Left renal cortex interstitium (tissue), 4 donors: Measurements from ENCODE around the gene AP2M1. TPM values are rescaled to one million over a fixed set of nuclear protein-coding genes. Genes with fewer than 3 reads are reported as not detected.
"Not testable (repeated sequence)": the region's sequence is repeated elsewhere in the genome, so short reads cannot be mapped to it uniquely, and the experiment has no call there.

Experiments
- DNase-seq, 4 donors: peaks; one replicate each; pipeline ENCODE4 v3.0.0-alpha.2; 2013; ENCODE audit warnings: low read depth in 4 of 4, low spot score in 2 of 4, missing footprints in 1 of 4
- polyA plus RNA-seq, 4 donors: library from polyadenylated mRNA; unstranded; fragments of 120-200 nt; gene quantifications; one replicate each; pipeline ENCODE4 v1.2.1, GENCODE V29; 2013; ENCODE audit not compliant: insufficient read length in 4 of 4

AP2M1 gene
- polyA plus RNA-seq, 4 donors, result 337 to 397 (median 345) TPM

DNA sequence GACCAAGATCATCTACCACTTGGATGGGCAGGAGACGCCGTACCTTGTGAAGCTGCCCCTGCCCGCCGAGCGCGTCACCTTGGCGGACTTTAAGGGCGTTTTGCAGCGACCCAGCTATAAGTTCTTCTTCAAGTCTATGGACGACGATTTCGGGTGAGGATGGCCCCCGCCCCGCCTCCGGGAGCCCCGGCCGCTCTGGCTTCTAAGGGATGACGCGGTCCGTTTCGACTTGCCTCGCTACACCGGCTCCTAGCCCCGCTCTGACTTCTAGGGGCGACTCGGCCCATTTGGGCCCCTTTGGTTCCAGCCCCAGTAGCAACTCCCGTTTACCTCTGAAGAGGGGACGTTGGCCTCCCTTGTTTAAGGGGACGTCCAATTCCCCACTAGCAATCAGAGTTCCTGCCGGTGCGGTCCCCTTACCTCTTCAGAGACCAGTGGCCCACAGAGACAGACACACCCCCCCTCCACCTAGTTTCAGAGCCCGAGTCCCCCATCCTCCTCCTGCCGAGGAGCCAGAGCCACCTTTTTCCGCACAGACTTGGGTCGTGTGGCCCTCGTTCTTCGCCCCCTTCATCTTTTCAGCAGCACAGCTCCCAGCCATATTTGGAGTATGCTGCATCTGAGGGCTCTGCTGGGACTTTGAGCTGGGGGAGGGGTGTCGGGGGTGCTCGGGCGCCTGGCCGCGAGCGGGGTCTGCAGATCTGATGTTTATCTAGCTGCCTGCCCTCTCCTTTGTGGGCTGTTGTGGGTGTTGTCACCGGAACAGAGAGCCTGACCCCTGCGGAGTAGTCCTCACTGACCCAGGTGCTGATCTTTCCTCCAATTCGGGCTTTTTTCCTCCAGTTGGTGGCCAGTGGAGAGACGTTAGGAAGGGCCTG, 18.8 kb upstream of the AP2M1 start:
- no peak for DNase-seq

DNA sequence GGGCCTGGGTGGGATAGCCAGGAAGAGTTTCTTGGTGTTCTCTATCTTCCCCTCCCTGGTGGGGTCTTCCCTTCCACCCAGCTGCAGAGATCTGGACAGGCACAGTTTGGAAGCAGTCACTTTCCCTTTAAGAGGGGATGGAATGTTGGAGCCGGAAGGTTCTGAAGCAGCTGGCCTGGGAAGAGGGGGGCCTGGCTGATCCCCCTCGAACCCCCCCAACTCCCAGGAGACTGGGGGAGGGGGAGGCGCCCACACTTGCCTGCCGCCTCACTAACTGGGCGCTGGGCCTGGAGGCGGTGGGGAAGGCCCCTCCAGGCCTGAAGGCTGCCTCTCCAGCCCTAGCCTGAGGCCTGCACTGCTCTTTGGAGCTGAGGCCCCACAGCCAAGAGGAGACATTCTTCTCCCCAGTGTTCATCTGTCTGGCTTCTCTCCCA, 18.1 kb upstream of the AP2M1 start:
- DNase-seq, result peak in 1 of 4 donors; percentile 57

DNA sequence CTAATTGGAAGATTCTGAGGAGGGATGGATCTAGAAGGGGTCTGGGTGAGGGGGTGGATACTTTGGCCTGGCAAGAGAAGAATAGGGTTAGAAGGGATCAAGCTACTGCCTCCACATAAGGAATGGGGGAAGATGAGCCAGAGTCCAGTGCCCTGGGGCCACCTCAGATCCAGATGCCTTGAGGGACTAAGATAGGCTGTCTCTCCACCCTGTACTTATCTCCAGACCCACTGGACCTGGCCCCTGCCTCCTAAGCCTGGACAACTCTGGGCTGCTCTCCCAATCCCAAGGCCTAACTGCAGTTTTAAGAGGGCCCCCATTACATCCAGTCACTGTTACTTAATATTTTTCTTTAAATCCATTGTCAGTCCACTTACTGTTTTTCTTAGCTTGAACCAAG, 17.4 kb upstream of the AP2M1 start:
- DNase-seq, result no peak

DNA sequence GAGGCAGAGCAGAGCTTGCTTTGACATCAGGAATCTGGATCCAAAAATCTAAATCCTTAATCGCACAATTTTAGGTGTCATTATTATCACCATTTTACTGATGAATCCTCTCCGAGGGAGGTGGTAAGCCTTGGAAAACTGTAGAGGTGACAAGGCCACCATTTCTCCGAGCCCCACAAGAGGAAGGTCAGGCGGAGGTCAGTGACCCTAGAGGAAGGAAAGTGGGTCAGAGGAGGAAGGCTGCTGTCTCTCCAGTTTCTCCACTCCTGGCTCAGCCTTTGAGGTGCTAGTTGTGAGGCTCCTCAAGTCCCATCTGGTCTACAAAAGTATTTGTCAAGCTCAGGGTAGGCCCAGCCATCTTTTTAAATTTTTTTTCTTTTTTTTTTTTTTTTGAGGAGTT, 16.3 kb upstream of the AP2M1 start:
- no peak for DNase-seq

DNA sequence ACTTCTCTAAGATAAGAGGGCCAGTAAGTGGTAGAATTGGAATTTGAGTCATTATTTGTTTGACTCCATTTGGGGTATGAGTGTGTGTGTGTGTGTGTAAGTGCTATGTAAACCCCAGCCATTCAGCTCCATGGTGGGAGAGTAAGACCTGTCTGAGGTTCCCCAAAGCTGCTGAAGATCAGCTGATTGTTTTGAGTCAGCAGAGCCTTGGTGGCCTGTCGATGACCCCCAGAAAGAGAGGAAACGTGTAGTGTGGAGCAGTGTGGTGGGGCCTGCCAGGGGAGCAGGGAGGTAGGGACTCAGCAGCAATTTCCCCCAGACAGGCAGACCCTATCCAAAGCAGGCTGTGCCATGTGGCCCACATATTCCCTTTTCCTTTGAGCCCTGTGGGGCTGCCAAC, 14.2 kb upstream of the AP2M1 start:
- DNase-seq, result no peak

DNA sequence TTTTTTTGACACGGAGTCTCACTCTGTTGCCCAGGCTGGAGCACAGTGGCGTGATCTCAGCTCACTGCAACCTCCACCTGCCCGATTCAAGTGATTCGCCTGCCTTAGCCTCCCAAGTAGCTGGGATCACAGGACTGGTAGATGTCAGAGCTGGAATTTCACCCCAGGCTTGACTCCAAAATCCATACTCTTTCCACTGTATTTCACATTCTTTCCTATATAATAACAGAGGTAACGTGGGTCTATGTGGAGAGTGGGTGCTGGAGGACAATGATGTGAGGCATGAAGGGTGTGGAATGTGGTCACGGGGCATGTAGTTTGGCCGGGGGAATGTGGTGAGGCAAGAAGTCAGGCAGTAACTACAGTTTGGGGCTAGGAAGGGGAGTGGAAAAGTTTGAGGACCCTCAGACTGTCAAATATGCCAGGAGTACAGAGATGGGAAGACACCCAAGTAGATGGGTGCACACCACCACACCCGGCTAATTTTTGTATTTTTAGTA, 12.0 kb upstream of the AP2M1 start:
- not testable (repeated sequence) for DNase-seq

DNA sequence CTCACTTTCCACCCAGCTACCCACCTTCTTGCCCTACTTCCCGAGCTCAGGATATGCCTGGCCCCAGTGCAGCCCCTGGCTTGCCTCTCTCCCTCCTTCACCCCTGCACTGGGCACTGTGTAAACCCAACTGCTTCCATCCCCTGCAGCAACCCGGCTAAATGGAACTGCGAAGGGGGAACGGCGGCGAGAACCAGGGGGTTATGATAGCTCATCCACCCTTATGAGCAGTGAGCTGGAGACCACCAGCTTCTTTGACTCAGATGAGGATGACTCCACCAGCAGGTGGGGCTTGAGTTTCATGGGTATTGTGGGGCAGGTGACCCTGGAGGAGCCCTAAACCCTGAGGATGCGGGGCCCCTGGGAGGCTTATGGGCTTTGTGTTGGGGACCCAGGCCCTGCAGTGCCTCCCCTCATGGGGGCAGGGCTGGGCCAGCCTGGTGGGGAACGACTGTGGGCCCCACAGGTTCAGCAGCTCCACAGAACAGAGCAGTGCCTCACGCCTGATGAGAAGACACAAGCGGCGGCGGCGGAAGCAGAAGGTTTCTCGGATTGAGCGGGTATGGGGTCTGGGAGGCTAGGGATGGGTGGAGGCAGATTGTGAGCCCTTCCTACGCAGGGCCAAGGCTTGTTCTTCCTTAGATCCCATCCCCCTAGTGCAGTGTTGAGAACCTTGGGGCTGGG, 9.9 kb upstream of the AP2M1 start:
- no peak for DNase-seq

DNA sequence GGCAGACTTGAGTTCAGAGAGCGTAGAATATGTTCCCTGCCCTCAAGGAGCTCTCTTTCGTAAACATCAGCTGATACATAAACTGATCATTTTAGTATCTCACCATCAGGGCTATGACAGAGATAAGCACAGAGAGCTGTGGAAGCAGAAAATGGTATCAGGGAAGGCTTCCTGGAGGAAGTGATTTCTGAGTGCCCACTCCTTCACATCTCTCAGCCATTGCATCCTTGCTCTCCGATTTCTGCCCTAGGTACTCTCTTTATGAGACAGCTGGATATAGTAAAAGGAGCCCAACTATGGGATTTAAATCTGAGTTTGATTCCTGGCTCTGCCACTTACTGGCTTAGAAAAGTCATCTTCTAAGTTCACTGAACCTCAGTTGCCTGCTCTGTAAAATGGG, 9.1 kb upstream of the AP2M1 start:
- no peak for DNase-seq

DNA sequence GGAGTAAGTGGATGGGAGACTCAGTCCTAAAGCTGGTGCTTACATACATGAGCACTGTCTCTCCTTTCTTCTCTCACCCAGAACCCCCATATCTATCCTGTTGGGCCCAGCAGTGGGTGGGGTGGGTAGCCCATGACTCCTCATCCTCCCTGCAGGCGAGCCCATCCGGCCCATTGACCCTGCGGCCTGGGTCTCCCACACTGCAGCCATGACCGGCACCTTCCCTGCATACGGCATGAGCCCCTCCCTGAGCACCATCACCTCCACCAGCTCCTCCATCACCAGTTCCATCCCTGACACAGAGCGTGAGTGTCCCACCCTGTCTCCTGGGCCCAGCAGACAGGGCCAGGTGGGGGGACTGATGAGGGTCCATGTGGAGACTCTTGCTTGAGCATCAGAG, 8.0 kb upstream of the AP2M1 start:
- no peak for DNase-seq

DNA sequence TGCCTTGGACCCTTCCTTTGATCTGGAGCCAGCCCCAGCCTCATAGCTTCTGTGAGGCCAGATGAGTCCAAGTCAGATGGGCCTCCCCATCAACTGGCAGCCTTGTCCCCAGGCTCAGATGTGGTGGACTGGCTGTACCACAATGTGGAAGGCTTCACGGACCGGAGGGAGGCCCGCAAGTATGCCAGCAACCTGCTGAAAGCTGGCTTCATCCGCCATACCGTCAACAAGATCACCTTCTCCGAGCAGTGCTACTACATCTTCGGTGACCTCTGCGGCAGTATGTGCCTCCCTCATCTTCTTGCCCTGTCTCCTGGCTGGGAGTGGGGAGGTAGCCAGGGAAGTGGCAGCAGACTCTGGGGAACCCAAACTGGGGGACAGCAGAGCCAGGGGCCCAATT, 6.9 kb upstream of the AP2M1 start:
- no peak for DNase-seq

DNA sequence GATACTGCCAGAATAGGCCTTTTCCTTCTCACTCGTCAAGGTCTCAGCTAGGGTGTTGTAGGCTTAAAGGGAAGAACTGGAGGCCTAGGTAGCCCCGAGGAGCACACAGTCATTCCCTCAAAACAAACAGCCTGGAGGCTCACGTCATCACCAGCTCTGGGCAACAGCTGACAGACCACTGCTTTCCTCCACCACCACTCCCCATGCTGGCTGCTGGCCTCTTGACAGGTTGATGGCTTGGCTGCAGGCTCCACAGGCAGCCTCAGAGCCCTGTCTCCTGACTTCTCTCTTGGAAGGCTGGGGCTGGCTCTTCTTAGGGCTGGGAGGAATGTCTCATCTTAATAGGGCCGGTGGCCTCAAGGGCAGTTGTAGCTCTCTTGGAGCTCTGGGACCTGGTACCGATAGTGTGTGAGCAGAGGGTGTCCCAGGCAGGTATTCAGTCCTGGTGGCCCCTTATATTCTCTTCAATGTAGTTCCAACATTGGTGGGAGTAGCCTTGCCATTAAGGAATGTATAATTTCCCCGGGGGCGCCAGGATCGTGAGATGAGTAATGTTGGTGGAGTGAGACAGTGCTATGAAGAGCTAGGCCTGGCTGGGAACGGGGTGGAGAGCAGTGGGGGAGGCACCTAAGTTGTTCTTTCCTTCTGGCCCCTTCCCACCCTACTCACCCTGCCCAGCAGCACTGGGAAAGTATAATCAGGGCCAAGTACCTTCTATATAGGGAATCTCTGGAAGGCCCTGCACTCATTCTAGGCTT, 6.1 kb upstream of the AP2M1 start:
- DNase-seq, result no peak

DNA sequence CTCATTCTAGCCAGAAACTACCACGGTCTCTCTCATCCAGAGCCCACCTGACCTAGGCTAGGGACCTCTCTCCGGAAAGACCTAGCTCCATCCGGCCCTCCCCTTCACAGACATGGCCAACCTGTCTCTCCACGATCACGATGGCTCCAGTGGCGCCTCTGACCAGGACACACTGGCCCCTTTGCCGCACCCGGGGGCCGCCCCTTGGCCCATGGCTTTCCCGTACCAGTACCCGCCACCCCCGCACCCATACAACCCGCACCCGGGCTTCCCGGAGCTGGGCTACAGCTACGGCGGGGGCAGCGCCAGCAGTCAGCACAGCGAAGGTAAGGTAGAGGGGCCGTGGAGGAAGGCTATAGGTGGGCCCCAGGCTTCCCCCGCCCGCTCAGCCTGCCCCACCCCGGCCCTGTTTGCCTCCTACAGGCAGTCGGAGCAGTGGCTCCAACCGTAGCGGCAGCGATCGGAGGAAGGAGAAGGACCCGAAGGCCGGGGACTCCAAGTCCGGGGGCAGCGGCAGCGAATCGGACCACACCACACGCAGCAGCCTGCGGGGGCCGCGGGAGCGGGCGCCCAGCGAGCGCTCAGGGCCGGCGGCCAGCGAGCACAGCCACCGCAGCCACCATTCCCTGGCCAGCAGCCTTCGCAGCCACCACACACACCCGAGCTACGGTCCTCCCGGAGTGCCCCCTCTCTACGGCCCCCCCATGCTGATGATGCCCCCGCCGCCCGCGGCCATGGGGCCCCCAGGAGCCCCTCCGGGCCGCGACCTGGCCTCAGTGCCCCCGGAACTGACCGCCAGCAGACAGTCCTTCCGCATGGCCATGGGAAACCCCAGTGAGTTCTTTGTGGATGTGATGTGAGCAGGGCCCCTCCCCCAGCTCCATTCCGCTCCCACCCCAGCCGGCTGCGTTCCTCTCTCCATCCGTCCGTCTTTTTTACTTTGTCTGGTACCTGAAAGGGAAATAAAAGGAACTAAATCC, 4.5 kb upstream of the AP2M1 start:
- no peak for DNase-seq

DNA sequence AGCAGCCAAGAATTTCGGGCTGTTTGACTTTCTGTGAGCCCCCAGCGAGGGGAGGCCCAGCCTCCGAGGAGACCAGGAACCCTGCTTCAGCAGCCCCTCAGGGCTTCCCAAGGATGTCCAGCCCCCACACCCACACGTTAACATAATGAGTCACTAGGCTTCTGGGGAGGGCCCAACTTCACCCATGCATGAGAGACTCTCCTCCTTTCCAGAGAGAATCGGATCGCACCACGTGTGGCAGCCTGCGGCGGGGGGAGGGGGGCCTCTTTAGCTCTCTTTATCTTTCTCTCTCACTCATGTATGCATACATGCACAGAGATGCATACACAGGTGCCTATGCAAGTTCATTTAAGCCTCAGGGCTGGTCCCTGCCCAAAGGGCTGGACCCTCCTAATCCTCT, 3.1 kb upstream of the AP2M1 start:
- no peak for DNase-seq

DNA sequence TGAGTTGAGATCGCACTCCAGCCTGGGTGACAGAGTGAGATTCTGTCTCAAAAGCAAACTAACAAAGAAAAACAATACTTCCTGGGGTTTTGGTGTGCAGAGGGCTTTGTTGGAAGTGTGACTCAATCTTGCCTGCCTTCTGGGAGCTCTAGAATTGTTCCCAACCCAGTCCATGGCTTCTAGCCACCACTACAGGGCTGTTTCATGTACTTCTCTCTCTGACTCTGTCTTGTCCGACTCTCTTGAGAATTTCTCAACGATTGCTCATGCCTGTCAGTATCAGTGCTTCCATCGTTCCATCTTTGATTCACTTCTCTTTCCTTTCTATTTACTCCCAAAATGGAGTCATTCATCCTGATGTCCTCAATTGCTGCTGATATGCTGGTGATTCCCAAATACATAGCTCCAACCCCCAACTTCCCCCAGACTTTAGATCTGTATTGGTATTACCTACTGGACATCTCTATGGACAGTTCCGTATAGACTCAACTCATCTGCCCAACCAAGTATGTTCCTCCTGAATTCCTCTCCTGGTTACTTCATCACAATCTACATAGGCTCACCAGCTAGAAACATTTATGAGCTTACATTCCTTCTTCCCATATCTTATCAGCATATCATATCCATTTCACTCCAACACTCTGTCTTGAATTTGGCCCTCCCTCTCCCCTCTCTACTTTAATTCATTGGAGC, 1.8 kb upstream of the AP2M1 start:
- no peak for DNase-seq

DNA sequence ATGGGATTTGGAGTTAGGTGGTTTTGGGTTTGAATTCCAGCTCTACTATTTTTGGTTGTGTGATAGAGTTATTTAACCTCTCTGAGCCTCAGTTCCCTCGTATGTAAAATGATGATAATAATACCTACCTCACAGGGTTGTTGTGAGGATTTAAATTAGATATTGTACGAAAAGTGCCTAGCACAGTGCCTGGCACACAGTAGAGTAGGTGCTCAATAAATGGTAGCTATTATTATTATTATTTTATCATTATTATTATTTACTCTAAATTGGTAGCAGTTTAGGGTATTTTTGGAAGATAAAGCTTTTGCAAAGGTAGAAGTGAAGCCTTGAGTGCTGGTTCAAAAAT, 1.3 kb upstream of the AP2M1 start:
- DNase-seq, result no peak

DNA sequence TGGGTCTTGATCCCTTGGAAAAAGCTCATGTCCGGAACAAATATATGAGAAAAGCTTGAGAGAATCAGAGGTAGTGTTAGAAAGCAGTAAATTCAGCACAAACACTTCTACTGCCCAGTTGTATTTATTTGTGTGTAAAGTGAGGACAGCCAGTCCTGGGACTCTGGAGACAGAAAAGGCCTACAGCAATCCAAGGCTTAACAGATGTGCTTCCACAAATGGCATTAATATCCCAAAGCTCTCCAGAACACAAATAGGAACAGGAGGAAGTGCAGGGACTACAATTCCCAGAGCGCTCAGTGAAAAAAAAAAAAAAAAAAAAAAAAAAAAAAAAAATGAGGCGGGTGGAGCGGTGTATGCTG, 390 bp upstream of the AP2M1 start:
- DNase-seq, result no peak

DNA sequence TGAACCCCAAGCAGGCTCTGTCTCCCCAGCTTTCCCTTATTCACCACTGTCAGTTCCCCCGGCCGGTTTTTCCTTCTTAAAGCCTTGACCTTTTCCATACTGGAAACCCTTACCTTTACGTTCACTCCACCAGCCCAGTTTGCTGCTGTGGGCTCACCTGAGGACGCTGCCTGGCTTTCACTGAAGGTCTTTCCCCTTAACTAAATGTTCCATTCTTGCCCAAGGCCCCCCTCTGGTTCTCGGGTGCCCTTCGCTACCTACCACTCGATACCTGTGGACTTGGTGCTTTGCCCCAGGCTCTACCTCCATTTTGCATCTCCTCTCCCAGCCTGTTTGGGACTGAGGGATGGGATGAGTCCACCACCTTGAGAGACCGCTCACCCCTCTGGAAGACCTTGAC, 851 bp downstream of the AP2M1 start:
- DNase-seq, result no peak

DNA sequence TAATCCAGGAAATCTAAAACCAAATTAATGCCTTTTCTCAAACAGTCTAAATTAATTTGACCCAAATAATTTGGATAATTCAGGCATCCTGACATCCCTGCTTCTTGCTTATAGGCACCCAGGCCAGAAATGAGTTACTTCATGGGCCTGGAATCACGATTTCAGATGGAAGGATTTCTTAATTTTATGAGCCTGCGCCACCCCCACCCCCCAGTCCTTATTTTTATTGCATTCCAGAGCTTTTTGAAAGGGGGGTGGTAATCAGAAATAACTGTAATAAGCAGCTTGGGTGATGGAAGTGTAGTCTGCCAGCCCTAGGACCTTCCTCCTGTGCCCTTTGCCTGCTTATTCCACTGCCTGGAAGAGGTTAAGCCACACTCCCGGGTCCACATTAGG, 1.3 kb downstream of the AP2M1 start:
- no peak for DNase-seq
